Stomach (tissue), 4 donors: Measurements from ENCODE around the gene SRC.

ENCODE experiments used
- CTCF ChIP-seq, 7 experiments: fragments of 450-650 bp in 4 of 7; fragments of 200-600 bp in 3 of 7; sonication (generic) in 3 of 7; IDR thresholded peaks; one replicate each; pipeline ENCODE4 v1.5.1; 2016 to 2019; ENCODE audit warnings: antibody characterized with exemption in 7 of 7, control low read depth in 2 of 7, mild to moderate bottlenecking in 1 of 7
- EP300 ChIP-seq: sonication (generic); formaldehyde crosslinking; IDR thresholded peaks from one replicate; pipeline ENCODE4 v1.6.1; 2017; ENCODE audit warnings: antibody characterized with exemption
- POLR2A ChIP-seq, 4 donors: fragments of 450-650 bp; IDR thresholded peaks; one replicate each; pipeline ENCODE4 v1.6.1; 2016; ENCODE audit warnings: antibody characterized with exemption in 4 of 4, control low read depth in 2 of 4, mild to moderate bottlenecking in 1 of 4, moderate library complexity in 1 of 4
- POLR2AphosphoS5 ChIP-seq, 3 donors: sonication (generic); formaldehyde crosslinking; IDR thresholded peaks; one replicate each; pipeline ENCODE4 v1.6.1; 2016; ENCODE audit warnings: antibody characterized with exemption in 3 of 3

DNA sequence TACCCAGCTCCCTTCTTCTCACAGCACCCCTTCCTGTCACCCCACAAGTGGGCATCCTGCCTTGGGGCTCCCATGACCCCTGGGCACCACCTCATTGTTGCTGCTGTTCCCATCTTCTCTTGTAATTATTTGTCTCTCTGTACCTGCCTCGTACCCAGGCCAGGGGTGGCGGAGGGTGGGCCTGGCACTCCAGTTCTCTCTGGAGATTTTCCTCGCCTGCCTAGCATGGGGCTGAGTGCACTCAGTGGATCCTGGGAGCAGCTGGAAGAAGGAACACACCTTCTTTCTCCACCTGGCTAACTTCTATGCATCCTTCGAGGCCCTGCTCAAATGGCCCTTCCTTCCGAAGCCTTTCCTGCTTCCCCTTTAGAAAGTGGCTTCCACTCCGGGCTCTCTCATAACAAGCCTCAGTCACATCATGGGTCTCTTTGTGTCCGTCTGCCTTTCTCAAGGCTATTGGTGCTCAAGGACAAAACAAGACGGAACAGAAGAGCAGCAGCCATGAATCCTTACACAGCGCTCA lies 79.2 kb downstream of the SRC start:
- TF ChIP-seq CTCF (IDR thresholded peaks at IDR 0.05) (no peak), EP300 (no peak), POLR2A (IDR thresholded peaks at IDR 0.05) (no peak), POLR2AphosphoS5 (IDR thresholded peaks at IDR 0.05) (no peak)
